GM19397 (cell line): ENCODE measurements around the gene TXN.
"Not testable (repeated sequence)": the region's sequence is repeated elsewhere in the genome, so short reads cannot be mapped to it uniquely, and the experiment has no call there.

Experiments
- ATAC-seq: cut with Tn5 transposase; IDR thresholded peaks from one replicate; pipeline ENCODE4 v1.9.1; 2021; ENCODE audit warnings: mild to moderate bottlenecking, moderate library complexity; ENCODE audit not compliant: unreplicated experiment

TXN gene

DNA sequence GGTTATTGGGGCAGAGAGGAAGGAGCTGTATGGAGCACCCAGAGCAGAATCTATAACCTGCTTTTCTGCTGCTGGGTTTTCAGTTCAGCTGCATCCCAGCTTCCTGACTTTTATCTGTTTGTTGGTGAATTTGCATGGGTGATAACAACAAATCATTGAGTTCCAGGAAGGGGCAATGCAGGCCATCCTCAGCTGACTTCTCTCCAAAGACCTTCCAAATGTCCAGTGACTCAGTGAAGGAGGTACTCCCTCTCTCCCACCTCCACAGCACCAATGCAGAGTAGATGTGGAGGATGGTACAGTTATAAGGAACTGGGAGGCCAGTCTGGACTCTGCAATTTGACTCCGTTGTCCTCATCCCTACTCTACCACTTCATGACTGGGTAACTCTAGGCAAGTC is 1.6 kb upstream of the TXN start:
- ATAC-seq, result no peak

DNA sequence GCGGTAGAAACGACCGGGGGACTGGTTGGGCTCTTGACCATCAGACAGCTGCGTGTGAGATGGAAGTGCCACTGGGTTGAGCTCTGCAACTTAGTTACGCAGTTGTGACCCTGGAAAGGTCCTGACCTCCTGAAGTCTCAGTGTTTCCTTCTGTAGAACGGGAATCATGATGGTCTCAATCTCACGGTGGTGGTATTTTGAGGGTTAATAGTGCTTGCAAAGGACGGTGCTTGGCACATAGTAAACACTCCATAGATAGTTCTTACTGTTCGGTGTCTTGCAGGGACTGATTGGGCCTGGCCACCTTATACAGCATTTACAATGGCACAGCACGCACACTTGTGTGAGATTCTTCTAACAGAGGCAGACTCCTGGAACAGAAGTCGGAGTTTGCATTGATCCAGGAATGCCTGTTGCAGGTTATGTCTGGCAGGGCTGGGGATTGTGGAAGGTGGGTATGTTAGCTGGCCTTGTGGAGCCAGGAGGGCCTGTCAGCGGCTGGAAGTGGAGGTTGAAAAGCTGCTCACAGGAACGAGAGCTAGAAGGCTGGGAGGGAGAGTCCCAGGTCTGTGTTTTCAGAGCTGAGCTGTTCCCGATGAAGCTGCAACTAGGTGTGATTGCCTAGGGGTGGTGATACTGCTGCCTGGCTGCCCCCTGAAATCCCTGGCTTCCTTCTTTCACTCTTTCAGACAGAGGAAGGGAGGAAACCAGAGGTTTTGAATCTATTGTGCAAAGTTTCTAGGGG is 962 bp upstream of the TXN start:
- ATAC-seq, result no peak

DNA sequence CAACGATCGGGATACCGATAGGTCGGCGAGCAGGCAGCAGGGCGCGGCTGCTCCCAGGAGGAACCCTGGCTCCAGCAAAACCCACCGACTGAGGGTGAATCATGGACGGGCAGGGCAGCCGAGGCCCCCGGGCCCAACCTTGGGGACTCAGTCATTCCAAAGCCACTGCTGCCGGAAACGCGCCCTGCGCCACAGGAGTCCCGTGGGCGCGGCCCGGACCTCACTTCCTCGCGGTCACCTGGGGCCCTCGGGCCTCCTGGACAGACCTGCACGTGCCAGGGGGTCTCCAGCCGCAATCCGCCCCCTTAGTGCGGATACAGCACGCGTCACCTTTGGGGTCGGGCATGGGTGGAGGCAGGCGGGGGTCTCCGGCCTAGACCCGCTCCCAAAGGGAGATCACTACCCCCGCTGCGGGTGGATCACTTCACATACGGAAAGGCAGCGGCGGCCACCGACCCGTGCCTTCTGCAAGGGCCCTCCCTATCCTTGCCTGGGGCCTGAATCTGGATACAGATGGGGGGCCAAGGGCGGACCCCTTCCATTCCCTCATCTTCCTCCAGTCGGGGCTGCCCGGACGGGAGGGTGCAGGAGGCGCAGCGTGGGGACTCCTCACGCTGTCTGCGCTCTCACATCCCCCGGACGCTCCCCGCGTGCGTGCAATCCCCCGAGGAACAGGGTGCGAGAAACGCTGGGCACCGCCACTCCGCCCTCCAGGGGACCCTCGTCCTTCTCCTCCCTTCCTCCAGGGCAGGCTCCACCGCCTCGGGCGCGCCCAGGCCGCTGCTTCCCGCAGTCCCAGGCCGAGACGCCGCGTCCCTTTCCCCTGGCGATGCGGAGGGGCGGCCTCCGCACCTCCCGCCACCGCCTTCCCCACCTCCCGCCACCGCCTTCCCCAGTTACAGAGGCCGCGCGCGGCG is 586 bp downstream of the TXN start:
- ATAC-seq, result peak; percentile 28

DNA sequence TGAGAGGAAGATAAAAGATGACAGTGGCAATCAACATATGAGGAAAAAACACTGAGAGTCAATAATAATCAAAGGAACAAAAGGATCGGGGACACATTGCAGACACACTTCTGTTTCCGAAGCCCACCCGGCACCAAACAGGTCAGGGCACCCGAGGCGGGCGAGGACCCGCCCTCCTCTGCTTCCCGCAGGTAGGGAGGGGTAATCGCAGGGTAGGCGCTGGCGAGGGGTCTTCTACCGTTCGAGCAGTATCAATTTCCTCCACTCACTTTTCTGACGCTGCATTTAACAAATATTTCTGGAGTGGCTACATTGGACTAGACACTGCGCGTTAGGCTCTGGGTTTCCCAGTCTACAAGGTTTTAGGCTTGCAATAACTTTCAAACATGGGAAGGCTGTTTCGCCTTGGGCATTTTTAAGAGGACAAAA is 1.3 kb downstream of the TXN start:
- ATAC-seq, result no peak

DNA sequence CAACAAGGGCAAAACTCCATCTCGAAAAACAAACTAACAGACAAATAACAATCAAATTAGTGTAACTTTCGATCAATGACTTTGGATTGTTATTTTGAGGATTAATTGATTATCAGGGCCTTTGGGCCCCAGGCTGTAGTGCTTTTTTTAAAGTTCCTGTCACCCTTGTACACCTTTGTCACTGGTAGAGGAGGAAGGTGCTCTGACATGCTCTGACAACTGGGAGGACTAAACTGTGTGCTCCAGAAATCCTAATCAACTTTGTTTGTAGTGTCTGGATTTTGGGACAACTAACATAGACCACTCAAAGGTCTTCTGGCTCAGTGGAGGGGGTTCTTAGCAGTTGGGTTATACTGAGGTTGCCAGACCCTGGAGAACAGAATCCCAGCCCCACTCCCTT is 1.8 kb downstream of the TXN start:
- ATAC-seq, result no peak

DNA sequence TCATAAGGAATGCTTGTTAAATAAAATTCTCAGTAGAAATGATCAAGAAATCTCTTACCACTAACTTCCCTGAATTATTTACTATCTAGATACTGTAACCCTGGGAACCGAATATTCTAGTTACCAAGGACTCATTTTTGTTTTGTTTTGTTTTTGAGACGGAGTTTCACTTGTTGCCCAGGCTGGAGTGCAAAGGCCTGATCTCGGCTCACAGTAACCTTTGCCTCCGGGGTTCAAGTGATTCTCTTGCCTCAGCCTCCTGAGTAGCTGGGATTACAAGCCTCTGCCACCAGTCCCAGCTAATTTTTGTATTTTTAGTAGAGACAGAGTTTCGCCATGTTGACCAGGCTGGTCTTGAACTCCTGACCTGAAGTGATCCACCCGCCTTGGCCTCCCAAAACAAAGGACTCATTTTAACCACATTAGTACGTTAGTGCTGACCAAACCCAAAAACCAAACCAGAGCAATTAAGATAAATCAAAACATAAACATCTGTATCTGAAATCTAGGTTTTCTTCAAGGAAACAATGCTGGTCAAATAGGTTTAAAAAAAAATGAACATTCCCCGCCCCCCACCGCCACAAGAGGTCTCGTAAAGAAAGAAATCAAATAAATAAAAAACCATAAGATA is 3.7 kb downstream of the TXN start:
- ATAC-seq, result no peak

DNA sequence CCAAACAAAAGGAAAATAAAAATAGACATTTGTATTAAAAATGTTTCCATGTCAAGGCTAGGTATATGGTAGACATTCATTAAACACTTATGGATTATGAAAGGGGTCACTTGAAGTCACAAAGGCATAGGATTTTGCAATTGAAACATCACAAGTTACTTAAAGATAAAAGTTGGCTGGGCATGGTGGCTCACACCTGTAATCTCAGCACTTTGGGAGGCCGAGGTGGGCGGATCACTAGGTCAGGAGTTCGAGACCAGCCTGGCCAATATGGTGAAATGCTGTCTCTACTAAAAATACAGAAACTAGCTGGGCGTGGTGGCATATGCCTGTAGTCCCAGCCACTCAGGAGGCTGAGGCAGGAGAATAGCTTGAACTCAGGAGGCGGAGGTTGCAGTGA is 4.5 kb downstream of the TXN start:
- not testable (repeated sequence) for ATAC-seq

DNA sequence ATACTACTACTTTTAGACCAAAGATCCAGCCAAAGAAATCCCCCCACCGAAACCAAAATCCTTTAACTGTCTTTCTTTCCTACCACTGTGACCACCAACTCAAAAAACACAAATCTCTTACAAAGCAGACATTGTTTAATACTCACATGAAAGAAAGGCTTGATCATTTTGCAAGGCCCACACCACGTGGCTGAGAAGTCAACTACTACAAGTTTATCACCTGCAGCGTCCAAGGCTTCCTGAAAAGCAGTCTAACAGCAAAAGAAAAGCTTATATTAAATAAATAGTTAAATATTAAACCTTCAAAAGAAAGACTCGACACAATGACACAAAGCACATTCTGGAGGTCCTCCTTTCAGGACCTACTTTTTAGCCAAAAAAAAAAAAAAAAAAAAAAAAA is 5.1 kb downstream of the TXN start:
- no peak for ATAC-seq

DNA sequence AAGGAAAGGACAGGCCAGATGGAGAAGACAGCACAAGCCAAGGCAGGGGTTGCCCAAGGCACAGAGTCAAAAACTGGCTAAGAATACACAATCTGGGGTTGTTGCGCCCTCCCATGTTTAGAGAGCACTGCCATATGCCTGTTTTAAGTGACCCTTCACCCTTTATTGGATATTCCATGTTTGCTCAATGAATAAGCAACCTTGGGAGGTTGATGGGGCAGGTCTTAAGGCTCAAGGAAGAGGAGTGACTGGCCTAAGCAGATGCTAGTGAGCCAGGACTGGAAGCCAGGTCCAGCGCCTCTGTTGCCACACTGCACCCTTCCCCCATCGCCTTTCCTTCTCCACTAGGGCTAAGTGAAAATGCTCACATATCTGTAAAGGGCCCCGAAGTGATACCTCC is 6.7 kb downstream of the TXN start:
- ATAC-seq, result no peak

DNA sequence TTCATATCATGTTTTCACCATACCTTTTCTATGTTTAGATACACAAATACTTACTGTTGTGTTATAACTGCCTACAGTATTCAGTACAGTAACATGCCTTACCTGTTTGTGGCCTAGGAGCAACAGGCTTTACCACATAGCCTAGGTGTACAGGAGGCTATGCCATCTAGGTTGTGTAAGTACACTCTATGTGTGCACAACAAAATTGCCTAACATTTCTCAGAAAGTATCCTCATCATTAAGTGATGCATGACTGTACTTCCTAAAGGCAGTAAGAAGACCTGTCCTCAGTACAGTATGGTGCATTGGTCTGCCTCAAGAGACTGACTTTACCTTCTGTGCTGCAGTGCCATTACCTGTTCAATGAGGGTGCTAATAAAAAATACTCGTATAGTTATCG is 7.9 kb downstream of the TXN start:
- ATAC-seq, result no peak

DNA sequence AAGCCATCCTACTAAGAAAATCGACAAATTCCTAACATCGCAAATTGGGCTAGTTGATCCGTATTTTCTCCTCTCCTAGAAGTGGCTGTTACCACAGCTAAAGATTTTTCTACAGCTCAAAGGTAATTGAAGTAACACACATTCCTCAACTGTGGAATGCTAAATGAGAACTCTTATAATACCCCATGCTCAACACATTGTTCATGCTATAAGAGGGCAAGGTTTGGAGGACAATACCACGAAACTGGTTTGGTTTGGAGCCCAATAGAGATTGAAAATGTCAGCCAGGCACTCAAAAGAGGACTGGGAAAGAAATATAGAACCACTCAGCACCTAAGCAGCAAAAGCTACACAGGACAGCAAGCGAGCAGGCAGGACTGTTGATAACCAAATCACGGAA is 10.1 kb downstream of the TXN start:
- ATAC-seq, result no peak

DNA sequence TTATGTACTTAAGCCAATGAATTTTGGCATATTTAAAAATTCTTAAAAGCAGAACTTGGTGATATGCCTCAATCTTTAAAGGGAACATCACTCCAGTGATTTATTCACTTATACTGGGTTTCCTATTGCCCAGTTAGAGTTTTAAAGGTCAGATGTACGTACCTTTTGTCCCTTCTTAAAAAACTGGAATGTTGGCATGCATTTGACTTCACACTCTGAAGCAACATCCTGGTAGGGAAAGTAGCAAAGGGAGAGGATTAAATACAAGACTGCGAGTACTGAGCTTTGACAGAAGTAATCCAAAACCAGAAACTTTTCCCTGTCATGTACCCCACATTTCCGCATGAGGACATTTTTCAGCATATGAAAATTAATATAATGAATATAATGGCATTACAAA is 11.7 kb downstream of the TXN start:
- no peak for ATAC-seq

DNA sequence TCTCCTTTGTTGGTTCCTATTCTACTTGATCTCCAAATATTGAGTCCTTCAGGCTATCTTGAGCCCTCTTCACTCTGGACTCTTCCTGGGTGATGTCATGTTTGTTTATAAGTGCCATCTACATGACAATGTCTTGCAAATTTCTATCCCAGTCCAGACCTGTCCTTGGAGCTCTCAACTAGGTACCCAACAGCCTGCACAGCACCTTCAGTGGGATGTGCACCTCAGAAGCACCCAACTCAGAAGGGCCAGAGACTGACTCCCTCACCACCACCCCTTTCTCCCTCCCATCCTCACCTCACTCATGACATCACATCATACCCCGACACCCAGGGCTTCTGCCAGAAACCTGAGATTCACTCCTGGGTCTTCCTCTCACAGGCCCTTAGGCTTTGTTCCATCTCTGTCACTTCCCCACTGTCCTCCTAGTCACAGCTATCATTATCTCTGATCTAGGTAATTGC is 14.4 kb downstream of the TXN start:
- no peak for ATAC-seq

DNA sequence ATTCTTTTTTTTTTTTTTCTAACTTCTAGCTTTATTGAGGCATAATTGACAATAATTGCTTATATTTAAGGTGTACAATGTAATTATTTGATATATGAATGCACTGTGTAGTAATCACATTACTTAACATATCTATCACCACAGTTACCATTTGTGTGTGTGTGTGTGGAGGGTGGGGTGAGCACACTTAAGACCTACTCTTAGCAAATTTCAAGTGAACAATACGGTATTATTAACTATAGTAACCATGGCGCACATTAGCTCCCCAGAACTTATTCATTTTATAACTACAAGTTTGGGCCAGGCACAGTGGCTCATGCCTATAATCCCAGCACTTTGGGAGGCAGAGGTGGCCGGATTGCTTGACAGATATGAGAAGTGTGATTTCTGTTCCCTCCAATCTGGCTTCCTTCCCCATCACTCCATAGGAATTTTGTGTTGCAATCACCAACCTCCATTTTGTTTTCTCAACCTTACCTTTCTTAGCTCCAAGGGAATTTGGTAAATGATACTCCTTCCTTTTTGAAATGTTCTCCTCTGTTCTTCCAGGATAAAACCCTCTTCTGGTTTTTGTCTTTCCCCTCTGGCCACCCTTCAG is 14.9 kb downstream of the TXN start:
- ATAC-seq, result no peak

DNA sequence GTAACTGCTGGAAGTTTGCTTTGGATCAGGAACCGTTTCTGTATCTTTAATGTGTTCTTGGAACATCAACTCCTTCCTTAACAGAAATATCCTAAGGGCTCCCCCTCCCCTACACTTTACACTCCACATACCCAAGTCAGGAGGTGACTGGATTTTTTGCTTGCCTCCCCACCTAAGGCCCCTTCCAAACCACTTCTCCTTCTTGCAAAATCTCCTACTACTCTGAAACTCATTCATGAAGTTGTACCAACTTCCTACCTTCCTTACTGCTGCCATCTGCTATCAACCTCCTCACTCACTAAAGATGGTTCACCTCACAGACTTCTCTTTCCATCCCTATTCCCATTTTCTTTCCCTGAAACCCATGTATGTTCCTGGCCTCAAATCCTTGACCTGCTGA is 16.1 kb downstream of the TXN start:
- no peak for ATAC-seq

DNA sequence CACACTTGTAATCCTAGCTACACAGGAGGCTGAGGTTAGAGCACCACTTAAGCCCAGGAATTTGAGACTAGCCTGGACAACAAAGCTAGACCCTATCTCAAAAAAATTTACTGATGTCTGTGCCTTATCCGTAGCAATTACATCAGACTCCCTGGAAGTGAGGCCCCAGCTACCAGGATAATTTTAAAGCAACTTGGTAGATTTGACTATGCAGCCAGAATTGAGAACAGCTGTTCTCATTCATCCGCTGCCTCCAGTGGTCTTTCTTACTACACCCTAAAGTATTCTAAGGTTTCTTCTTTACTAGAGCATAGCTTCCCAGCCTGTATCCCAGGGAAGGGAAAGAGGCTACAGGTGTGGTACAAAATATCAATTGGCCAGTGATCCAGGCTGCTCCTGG is 28.0 kb downstream of the TXN start:
- no peak for ATAC-seq

DNA sequence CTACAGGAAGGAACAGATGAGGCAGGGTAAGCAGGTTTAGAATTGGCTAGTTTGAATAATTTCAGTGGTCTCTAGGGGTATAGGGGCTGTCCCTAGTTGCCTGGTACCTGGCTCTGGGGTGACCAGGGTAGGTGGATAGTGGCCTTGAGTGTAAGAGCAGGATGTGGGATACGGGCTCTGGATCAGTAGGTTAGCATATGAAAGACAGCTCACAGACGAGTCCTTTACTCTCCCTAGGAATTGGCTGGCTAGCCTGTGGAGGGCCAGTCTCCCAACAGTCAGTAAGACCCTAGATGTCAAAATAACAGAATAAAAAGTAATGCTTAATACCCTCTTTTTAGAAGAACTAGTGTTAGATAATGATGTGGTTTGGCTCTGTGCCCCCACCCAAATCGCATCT is 31.7 kb downstream of the TXN start:
- no peak for ATAC-seq

DNA sequence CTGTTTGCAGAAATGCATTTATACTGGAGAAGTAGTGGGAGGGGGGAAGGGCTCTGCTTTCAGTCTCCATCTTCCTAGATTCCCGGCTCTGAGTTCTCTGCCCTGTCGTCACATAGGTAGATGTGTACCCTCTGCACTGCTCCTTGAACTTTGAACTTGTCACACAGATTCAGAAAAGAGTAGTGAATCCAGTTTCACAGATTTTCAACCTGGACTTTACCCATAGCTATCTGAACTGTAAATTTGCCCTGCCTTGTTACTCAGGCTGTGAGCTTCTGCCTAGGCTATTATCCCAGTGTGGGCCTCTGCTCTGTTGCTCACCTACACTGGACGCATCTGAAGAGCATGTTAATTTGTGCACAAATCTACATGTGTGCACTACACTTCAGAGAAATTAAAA is 35.5 kb downstream of the TXN start:
- ATAC-seq, result no peak

DNA sequence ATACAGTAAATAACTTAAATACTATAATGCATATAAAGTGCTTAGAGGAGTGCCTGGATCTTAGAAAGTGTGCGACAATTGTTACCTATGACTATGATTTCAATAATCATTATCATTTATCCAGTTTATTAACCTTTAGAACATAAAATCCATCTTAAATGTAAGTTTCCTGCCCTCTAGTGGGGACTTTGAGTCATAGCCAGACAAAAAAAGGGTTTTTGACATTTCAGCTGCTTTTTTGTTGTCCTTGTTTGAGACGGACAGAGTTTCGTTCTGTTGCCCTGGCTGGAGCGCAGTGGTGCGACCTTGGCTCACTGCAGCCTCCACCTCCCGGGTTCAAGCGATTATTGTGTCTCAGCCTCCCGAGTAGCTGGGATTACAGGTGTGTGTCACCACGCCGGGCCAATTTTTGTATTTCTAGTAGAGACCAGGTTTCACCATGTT is 38.6 kb downstream of the TXN start:
- no peak for ATAC-seq

DNA sequence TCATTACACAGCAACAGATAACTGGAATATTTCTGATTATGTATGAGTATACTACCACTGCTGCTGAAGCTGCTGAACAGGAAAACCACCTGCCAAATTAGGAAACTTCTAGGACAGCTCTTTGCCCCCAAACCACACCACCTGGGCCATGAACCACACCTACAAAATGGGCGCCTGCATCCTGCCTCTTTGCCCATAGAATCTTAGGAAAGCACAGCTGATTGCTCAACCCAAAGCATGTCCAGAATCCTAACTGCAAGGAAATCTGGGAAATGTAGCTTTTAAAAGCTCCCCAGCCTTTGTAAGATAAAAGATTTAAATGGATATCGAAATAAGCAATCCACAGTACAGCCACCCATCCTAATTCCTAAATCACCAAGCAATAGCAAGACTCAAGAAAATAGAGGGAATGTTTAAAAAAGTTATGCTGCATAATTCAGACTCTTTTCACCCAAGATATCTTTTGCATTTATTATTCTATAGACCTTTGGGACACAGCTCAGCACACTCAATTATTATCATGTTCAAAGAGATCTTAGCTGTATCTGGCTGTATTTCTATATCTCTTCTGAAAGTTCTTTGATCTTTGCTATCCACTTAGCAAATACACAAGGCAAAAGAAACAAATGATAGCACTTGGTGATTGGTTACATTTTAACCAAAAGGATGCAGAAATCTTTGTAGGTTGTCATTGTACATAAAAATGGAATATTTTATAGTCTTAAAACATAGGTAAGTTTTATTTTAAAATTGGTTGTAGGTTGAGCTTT is 41.5 kb downstream of the TXN start:
- ATAC-seq, result no peak

DNA sequence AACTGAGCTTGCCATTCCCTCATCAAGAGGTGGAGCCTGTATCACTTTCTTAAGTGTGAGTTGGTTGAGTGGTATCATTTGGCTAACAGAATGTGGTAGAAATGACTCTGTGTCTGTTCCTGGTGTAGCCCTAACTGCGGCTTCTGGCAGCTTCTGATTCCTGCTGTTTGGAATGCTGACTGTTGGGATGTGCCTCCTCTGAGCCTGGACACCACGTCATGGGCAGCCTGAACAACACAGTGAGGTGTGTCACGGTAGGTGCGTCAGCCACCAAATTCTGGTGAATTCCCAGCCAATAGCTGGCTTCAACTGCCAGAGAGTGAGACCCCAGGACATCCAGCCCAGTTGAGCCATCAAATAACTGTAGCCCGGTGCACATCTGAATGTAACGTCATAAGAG is 42.2 kb downstream of the TXN start:
- ATAC-seq, result no peak
